B cell (primary cell): ENCODE measurements around the gene RPL10. TPM values are rescaled to one million over a fixed set of nuclear protein-coding genes. Genes with fewer than 3 reads are reported as not detected.

Experiments
- ATAC-seq: fragments of 200-7000 bp; cut with Tn5 transposase; one replicate; pipeline ENCODE4 v1.10.0; 2021; ENCODE audit warnings: low read depth, mild to moderate bottlenecking, moderate number of reproducible peaks, moderate library complexity
- CTCF ChIA-PET: fragments of 350-600 bp; sonication (Branson Sonifier 250); formaldehyde crosslinking; loops from one replicate; lab custom pipeline; 2021; ENCODE audit warnings: antibody characterized with exemption, inconsistent platforms; lab: Charles Lee
- POLR2A ChIA-PET: fragments of 350-600 bp; sonication (Branson Sonifier 250); formaldehyde crosslinking; loops from one replicate; lab custom pipeline; 2021; ENCODE audit warnings: antibody characterized with exemption; lab: Charles Lee
- DNase-seq: peaks from one replicate; pipeline ENCODE4 v3.0.0; 2013
- H2AFZ ChIP-seq: 2 replicates; pipeline ENCODE4 v1.6.1; 2012; ENCODE audit warnings: mild to moderate bottlenecking, low read depth, low read length; ENCODE audit not compliant: insufficient read depth, poor library complexity, severe bottlenecking
- H3K27ac ChIP-seq, 2 donors: 1 replicate in 1 of 2; 2 replicates in 1 of 2; pipeline ENCODE4 v1.5.1; 2012 to 2013; ENCODE audit warnings: low read length in 2 of 2, mild to moderate bottlenecking in 2 of 2, moderate library complexity in 1 of 2
- H3K27me3 ChIP-seq, 4 experiments: fragments of 200-600 bp in 1 of 4; sonication (generic) in 1 of 4; replicated peaks in 1 of 4; 1 replicate in 2 of 4; 2 replicates in 2 of 4; pipeline versions ENCODE4 v1.6.1 to v1.7.0; 2013 to 2016; ENCODE audit warnings: low read length in 3 of 4, mild to moderate bottlenecking in 2 of 4, mixed read lengths in 1 of 4, moderate library complexity in 1 of 4; ENCODE audit not compliant: insufficient read depth in 4 of 4, control insufficient read depth in 3 of 4; ENCODE audit errors: control extremely low read depth in 1 of 4
- H3K36me3 ChIP-seq, 2 experiments: replicated peaks in 1 of 2; 1 replicate in 1 of 2; 2 replicates in 1 of 2; pipeline versions ENCODE4 v1.6.1 to v1.7.1; 2013; ENCODE audit warnings: low read length in 1 of 2; ENCODE audit not compliant: insufficient read depth in 2 of 2, control insufficient read depth in 1 of 2; ENCODE audit errors: control extremely low read depth in 1 of 2, extremely low read depth in 1 of 2
- H3K4me1 ChIP-seq, 2 donors: fragments of 200-600 bp in 1 of 2; sonication (generic) in 1 of 2; 1 replicate in 1 of 2; 2 replicates in 1 of 2; pipeline versions ENCODE4 v1.5.1 to v1.6.1; 2013 to 2017; ENCODE audit warnings: low read length in 2 of 2; ENCODE audit not compliant: control insufficient read depth in 2 of 2, insufficient read depth in 2 of 2
- H3K4me2 ChIP-seq: replicated peaks from 2 replicates; pipeline ENCODE3; 2012; ENCODE audit warnings: mild to moderate bottlenecking, low read depth, low read length; ENCODE audit not compliant: poor library complexity, severe bottlenecking
- H3K4me3 ChIP-seq, 5 experiments: fragments of 200-600 bp in 1 of 5; sonication (generic) in 1 of 5; 1 replicate in 3 of 5; 2 replicates in 2 of 5; pipeline versions ENCODE4 v1.5.1 to v1.7.0; 2011 to 2016; ENCODE audit warnings: low read length in 4 of 5, mild to moderate bottlenecking in 4 of 5, low read depth in 2 of 5, control low read depth in 1 of 5, moderate library complexity in 1 of 5; ENCODE audit not compliant: insufficient read depth in 1 of 5; ENCODE audit errors: control extremely low read depth in 1 of 5, extremely low read depth in 1 of 5
- H3K79me2 ChIP-seq: fragments of 200-600 bp; sonication (generic); one replicate; pipeline ENCODE4 v1.6.0; 2016; ENCODE audit warnings: low read length; ENCODE audit not compliant: control insufficient read depth, insufficient read depth
- H3K9ac ChIP-seq: fragments of 200-600 bp; sonication (generic); 2 replicates; pipeline ENCODE4 v1.6.1; 2017; ENCODE audit warnings: mild to moderate bottlenecking, low read length, moderate library complexity
- H3K9me3 ChIP-seq, 3 donors: one replicate each; pipeline versions ENCODE4 v1.6.1 to v1.7.1; 2013; ENCODE audit warnings: low read length in 2 of 3; ENCODE audit not compliant: control insufficient read depth in 2 of 3, insufficient read depth in 1 of 3; ENCODE audit errors: control extremely low read depth in 1 of 3
- H4K20me1 ChIP-seq: 2 replicates; pipeline ENCODE4 v1.6.0; 2012; ENCODE audit warnings: mild to moderate bottlenecking, low read length; ENCODE audit not compliant: insufficient read depth, control insufficient read depth, poor library complexity, severe bottlenecking
- H3K27ac Mint-ChIP-seq: one replicate; pipeline ENCODE4 v1.8.0; 2021; ENCODE audit warnings: mixed read lengths
- H3K27me3 Mint-ChIP-seq: one replicate; pipeline ENCODE4 v1.8.0; 2021; ENCODE audit warnings: mixed read lengths
- H3K4me1 Mint-ChIP-seq: one replicate; pipeline ENCODE4 v1.8.0; 2021; ENCODE audit warnings: mixed read lengths
- H3K4me3 Mint-ChIP-seq: one replicate; pipeline ENCODE4 v1.8.0; 2021; ENCODE audit warnings: mixed read lengths
- H3K9me3 Mint-ChIP-seq: one replicate; pipeline ENCODE4 v1.8.0; 2022; ENCODE audit warnings: mixed read lengths; ENCODE audit not compliant: insufficient read depth
- EZH2 ChIP-seq: IDR thresholded peaks from 2 replicates; pipeline ENCODE4 v1.6.1; 2012; ENCODE audit warnings: borderline replicate concordance, low read depth, mild to moderate bottlenecking, moderate library complexity, low read length; ENCODE audit not compliant: insufficient read depth, poor library complexity, severe bottlenecking
- WGBS: methylation state at CpG from one replicate; pipeline ENCODE4 v1.1.5; 2013; ENCODE audit warnings: missing lambda C conversion rate; ENCODE audit not compliant: insufficient coverage; 5-methylcytosine and 5-hydroxymethylcytosine counted together
- intact Hi-C: fragments of 100-400 bp; cut with micrococcal nuclease; formaldehyde crosslinking; loops from one replicate; pipeline ENCODE4 v1.10.0; 2022
- polyA plus RNA-seq: library from polyadenylated mRNA; depleted of rRNA; stranded (reverse); fragments of >200 nt; gene quantifications from 2 replicates; pipeline ENCODE4 v1.2.3, GENCODE V29; 2012
- total RNA-seq, 2 donors: library from RNA; stranded (reverse); fragments of 120-200 nt in 1 of 2; gene quantifications; 1 replicate in 1 of 2; 2 replicates in 1 of 2; pipeline versions ENCODE4 v1.2.3 to v1.2.4, GENCODE V29; 2013 to 2022
- TF ChIP-seq, protein P1 (sequence below): fragments of 200-600 bp; IDR thresholded peaks from one replicate; pipeline ENCODE4 v1.8.0; 2022; ENCODE audit warnings: antibody characterized with exemption, mild to moderate bottlenecking

Gene RPL10
- total and polyA plus RNA-seq, 2 donors (not counting 1 experiment from before 2014, with no cell fraction given): 4,073 to 16,482 TPM

DNA sequence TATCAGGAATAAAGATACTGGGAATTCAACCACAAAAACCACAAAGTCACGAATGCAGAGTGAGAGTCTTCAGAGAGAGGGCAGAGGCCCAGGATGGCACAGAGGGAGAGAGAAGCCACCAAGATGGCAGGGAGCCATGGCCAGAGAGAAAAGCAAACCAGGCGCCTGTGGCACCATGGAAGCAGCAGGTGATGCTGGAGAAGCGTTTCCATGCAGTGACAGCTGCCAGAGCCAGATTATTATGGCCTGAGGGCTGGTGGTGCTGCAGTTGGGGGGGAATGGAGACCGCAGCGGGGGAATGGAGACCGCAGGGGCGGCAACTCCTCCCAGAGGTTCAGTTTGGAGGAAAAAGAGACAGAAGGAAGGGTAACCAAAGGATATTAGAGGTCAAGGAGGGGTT is 19.0 kb downstream of the RPL10 start:
- no peak overlapping the region for H3K27ac Mint-ChIP-seq
- H4K20me1 ChIP-seq: no peaks in the 10 kb centered on the region

DNA sequence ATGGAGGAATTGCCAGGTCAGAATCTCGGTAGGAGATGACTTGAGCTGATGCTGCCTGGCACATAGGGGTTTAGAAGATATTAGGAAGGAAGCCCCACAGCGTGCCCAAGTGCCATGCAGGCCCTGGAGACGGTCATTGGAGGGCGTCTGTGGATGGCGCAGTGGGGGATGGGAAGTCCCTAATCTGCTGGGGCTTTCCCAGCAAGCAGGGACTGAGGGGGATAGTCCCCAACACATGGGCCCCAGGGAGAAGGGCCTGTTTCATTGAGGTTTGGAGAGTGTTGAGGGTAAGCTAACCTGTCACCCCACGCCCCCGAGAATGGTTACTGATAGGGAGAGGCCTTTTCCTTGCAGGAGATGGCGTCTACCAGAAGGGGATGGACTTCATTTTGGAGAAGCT is 21.0 kb downstream of the RPL10 start:
- peak; percentile 54 for ATAC-seq
- Histone ChIP-seq H3K4me2 (no peak overlapping the region), H3K36me3 (peaks cover 0 to 3% of the 10 kb centered on the region in 2 experiments), H3K27ac (no peak overlapping the region), H3K9ac (no peak overlapping the region), H3K4me1 (no peaks in the 10 kb centered on the region), H3K79me2 (no peaks in the 10 kb centered on the region), H3K4me3 (no peak overlapping the region), H2AFZ (no peak overlapping the region), H3K27me3 (no peaks in the 10 kb centered on the region), H3K9me3 (no peaks in the 10 kb centered on the region), H4K20me1 (no peaks in the 10 kb centered on the region)
- intact Hi-C loops: no loop called here
- Mint-ChIP-seq H3K27me3 (no peaks in the 10 kb centered on the region), H3K27ac (peak overlapping the region; percentile 50), H3K4me3 (no peak overlapping the region), H3K4me1 (peaks cover 4% of the 10 kb centered on the region), H3K9me3 (no peaks in the 10 kb centered on the region)
- peak; percentile 47 for DNase-seq
- 90% methylated on average over 2 of the region's 8 CpGs for WGBS
- ChIA-PET CTCF (no interaction called here), POLR2A (no interaction called here)
- TF ChIP-seq, protein P1, sequence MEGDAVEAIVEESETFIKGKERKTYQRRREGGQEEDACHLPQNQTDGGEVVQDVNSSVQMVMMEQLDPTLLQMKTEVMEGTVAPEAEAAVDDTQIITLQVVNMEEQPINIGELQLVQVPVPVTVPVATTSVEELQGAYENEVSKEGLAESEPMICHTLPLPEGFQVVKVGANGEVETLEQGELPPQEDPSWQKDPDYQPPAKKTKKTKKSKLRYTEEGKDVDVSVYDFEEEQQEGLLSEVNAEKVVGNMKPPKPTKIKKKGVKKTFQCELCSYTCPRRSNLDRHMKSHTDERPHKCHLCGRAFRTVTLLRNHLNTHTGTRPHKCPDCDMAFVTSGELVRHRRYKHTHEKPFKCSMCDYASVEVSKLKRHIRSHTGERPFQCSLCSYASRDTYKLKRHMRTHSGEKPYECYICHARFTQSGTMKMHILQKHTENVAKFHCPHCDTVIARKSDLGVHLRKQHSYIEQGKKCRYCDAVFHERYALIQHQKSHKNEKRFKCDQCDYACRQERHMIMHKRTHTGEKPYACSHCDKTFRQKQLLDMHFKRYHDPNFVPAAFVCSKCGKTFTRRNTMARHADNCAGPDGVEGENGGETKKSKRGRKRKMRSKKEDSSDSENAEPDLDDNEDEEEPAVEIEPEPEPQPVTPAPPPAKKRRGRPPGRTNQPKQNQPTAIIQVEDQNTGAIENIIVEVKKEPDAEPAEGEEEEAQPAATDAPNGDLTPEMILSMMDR: no peak
- no peak for TF ChIP-seq EZH2

More for the DNA sequence above, 19.0 kb downstream of the RPL10 start:
- DNase-seq: no peak
- Mint-ChIP-seq H3K9me3 (no peaks in the 10 kb centered on the region), H3K4me3 (no peak overlapping the region), H3K27me3 (no peaks in the 10 kb centered on the region), H3K4me1 (peaks cover 12% of the 10 kb centered on the region)
- intact Hi-C loops: no loop called here
- no peak for TF ChIP-seq EZH2
- TF ChIP-seq, protein P1: no peak
- CTCF ChIA-PET: no interaction called here
- no peak overlapping the region for H3K4me3 ChIP-seq
- WGBS: 90% methylated on average over 2 of the region's 7 CpGs
- POLR2A ChIA-PET: interaction anchor here (0.7 kb wide), 1 partner anchor 70 kb away, joined by 3 read pairs; no protein-coding TSS in a partner anchor
- H3K27ac ChIP-seq: no peak overlapping the region
- no peak overlapping the region for H3K4me2 ChIP-seq
- no peaks in the 10 kb centered on the region for H3K27me3 ChIP-seq
- H3K9me3 ChIP-seq: no peaks in the 10 kb centered on the region
- H3K36me3 ChIP-seq: peaks cover 0 to 3% of the 10 kb centered on the region in 2 experiments
- H2AFZ ChIP-seq: no peak overlapping the region
- no peaks in the 10 kb centered on the region for H3K79me2 ChIP-seq
- H3K4me1 ChIP-seq: peaks cover 4 to 11% of the 10 kb centered on the region in 2 donors
- ATAC-seq: no peak
- no peak overlapping the region for H3K9ac ChIP-seq
